HEK293 (cell line): ENCODE data around the gene EFCAB14.

Experiments used
- CTCF ChIA-PET: fragments of 350-600 bp; formaldehyde crosslinking; extraction: SDS; loops from one replicate; lab custom pipeline; 2021; ENCODE audit warnings: antibody characterized with exemption; lab: Yijun Ruan, JAX
- POLR2A ChIA-PET: fragments of 300-600 bp; formaldehyde crosslinking; extraction: SDS; loops from one replicate; lab custom pipeline; 2020; ENCODE audit warnings: antibody characterized with exemption, inconsistent platforms; lab: Yijun Ruan, JAX
- H3K27ac ChIP-seq: fragments of 200-500 bp; sonication (Bioruptor generic); 2 replicates; pipeline ENCODE4 v1.5.1; 2014; ENCODE audit warnings: low read depth, low read length, control low read depth, inconsistent platforms; ENCODE audit errors: extremely low read depth
- H3K36me3 ChIP-seq, 2 experiments: fragments of 200-500 bp in 1 of 2; sonication (Bioruptor generic) in 1 of 2; 1 replicate in 1 of 2; 2 replicates in 1 of 2; pipeline ENCODE4 v1.5.1; 2014 to 2017; ENCODE audit warnings: inconsistent platforms in 2 of 2, low read length in 2 of 2; ENCODE audit not compliant: control insufficient read depth in 2 of 2, insufficient read depth in 1 of 2
- H3K4me1 ChIP-seq: fragments of 200-500 bp; sonication (Bioruptor generic); 2 replicates; pipeline ENCODE4 v1.5.1; 2014; ENCODE audit warnings: mild to moderate bottlenecking, low read length, inconsistent platforms; ENCODE audit not compliant: control insufficient read depth, insufficient read depth
- H3K4me3 ChIP-seq: 2 replicates; pipeline ENCODE4 v1.5.1; 2011; ENCODE audit warnings: low read depth, mild to moderate bottlenecking, control low read depth, low read length, moderate library complexity
- H3K9me3 ChIP-seq: fragments of 200-500 bp; sonication (Bioruptor generic); 2 replicates; pipeline ENCODE4 v1.5.1; 2014; ENCODE audit warnings: low read depth, low read length, inconsistent platforms; ENCODE audit not compliant: control insufficient read depth, insufficient read depth
- HIC1 ChIP-seq: fragments of 450-650 bp; formaldehyde crosslinking; IDR thresholded peaks from 2 replicates; pipeline ENCODE4 v1.5.1; 2016; ENCODE audit warnings: missing biosample characterization, missing genetic modification characterization
- IKZF3 ChIP-seq: fragments of 450-650 bp; IDR thresholded peaks from 2 replicates; pipeline ENCODE4 v1.5.0; 2018; ENCODE audit warnings: missing biosample characterization, mild to moderate bottlenecking, missing genetic modification characterization, moderate library complexity
- KLF17 ChIP-seq: fragments of 450-650 bp; formaldehyde crosslinking; IDR thresholded peaks from 2 replicates; pipeline ENCODE4 v1.5.1; 2016; ENCODE audit warnings: missing biosample characterization, missing genetic modification characterization
- KLF8 ChIP-seq: fragments of 450-650 bp; formaldehyde crosslinking; IDR thresholded peaks from 2 replicates; pipeline ENCODE4 v1.5.1; 2016; ENCODE audit warnings: missing biosample characterization, missing genetic modification characterization
- MYNN ChIP-seq: fragments of 450-650 bp; formaldehyde crosslinking; IDR thresholded peaks from 2 replicates; pipeline ENCODE4 v1.5.1; 2016; ENCODE audit warnings: missing biosample characterization, missing genetic modification characterization, borderline replicate concordance
- SP3 ChIP-seq: fragments of 450-650 bp; formaldehyde crosslinking; IDR thresholded peaks from 2 replicates; pipeline ENCODE4 v1.5.1; 2016; ENCODE audit warnings: missing biosample characterization, missing genetic modification characterization
- TRIM28 ChIP-seq: IDR thresholded peaks from 2 replicates; pipeline ENCODE4 v1.6.1; 2011; ENCODE audit warnings: low read length, control low read depth, borderline replicate concordance
- ZBTB26 ChIP-seq: fragments of 450-650 bp; formaldehyde crosslinking; optimal IDR thresholded peaks from 2 replicates; pipeline ENCODE3; 2016; ENCODE audit warnings: missing biosample characterization, mild to moderate bottlenecking, missing genetic modification characterization
- ZBTB44 ChIP-seq: fragments of 450-650 bp; IDR thresholded peaks from 2 replicates; pipeline ENCODE4 v1.5.1; 2018; ENCODE audit warnings: missing biosample characterization, mild to moderate bottlenecking, missing genetic modification characterization
- ZBTB6 ChIP-seq: fragments of 450-650 bp; formaldehyde crosslinking; IDR thresholded peaks from 2 replicates; pipeline ENCODE4 v1.5.1; 2017; ENCODE audit warnings: missing biosample characterization, missing genetic modification characterization
- ZBTB8A ChIP-seq: fragments of 450-650 bp; formaldehyde crosslinking; IDR thresholded peaks from 2 replicates; pipeline ENCODE4 v1.5.1; 2016; ENCODE audit warnings: missing biosample characterization, missing genetic modification characterization
- ZEB2 ChIP-seq: fragments of 450-650 bp; formaldehyde crosslinking; IDR thresholded peaks from 2 replicates; pipeline ENCODE4 v1.5.1; 2016; ENCODE audit warnings: missing biosample characterization, missing genetic modification characterization
- ZFHX2 ChIP-seq: fragments of 450-650 bp; formaldehyde crosslinking; conservative IDR thresholded peaks from 2 replicates; pipeline ENCODE4 v1.5.1; 2016; ENCODE audit warnings: missing biosample characterization, missing genetic modification characterization
- ZNF280D ChIP-seq: fragments of 450-650 bp; formaldehyde crosslinking; IDR thresholded peaks from 2 replicates; pipeline ENCODE4 v1.5.1; 2016; ENCODE audit warnings: missing biosample characterization, missing genetic modification characterization
- ZNF335 ChIP-seq: fragments of 450-650 bp; formaldehyde crosslinking; conservative IDR thresholded peaks from 2 replicates; pipeline ENCODE4 v1.5.1; 2016; ENCODE audit warnings: missing biosample characterization, missing genetic modification characterization
- ZNF362 ChIP-seq: fragments of 450-650 bp; formaldehyde crosslinking; IDR thresholded peaks from 2 replicates; pipeline ENCODE4 v1.5.1; 2016; ENCODE audit warnings: missing biosample characterization, missing genetic modification characterization
- ZNF501 ChIP-seq: fragments of 450-650 bp; formaldehyde crosslinking; IDR thresholded peaks from 2 replicates; pipeline ENCODE4 v1.5.1; 2016; ENCODE audit warnings: missing biosample characterization, missing genetic modification characterization
- ZNF549 ChIP-seq: fragments of 450-650 bp; IDR thresholded peaks from 2 replicates; pipeline ENCODE4 v1.5.1; 2018; ENCODE audit warnings: missing biosample characterization, missing genetic modification characterization, mild to moderate bottlenecking, inconsistent platforms, moderate library complexity
- ZNF561 ChIP-seq: fragments of 450-650 bp; IDR thresholded peaks from 2 replicates; pipeline ENCODE4 v1.5.1; 2018; ENCODE audit warnings: missing biosample characterization, missing genetic modification characterization, borderline replicate concordance
- ZNF596 ChIP-seq: fragments of 450-650 bp; IDR thresholded peaks from 2 replicates; pipeline ENCODE4 v1.5.0; 2018; ENCODE audit warnings: missing biosample characterization, mild to moderate bottlenecking, missing genetic modification characterization, moderate library complexity
- ZNF623 ChIP-seq: fragments of 450-650 bp; formaldehyde crosslinking; IDR thresholded peaks from 2 replicates; pipeline ENCODE4 v1.5.1; 2016; ENCODE audit warnings: missing biosample characterization, missing genetic modification characterization
- ZNF626 ChIP-seq: fragments of 450-650 bp; sonication (Bioruptor Pico); formaldehyde crosslinking; IDR thresholded peaks from 2 replicates; pipeline ENCODE4 v1.5.1; 2018; ENCODE audit warnings: missing biosample characterization, missing genetic modification characterization, inconsistent platforms
- ZNF768 ChIP-seq: fragments of 450-650 bp; formaldehyde crosslinking; IDR thresholded peaks from 2 replicates; pipeline ENCODE4 v1.5.1; 2018; ENCODE audit warnings: missing biosample characterization, mild to moderate bottlenecking, missing genetic modification characterization

Gene EFCAB14

GRCh38 chr1:46667782-46668760, 50.8 kb downstream of the EFCAB14 start, which contains the start of gene ATPAF1:
ATPAF1 (minus strand) TSS chr1:46668364; CDS start chr1:46668322, 42 bp downstream.
- ChIA-PET POLR2A (interaction anchor here (0.9 to 3.2 kb wide), 5 partner anchors 10 to 64 kb away, joined by 3 to 16 read pairs (median 4); partner anchors contain the start of genes MKNK1 and MOB3C), CTCF (interaction anchor here (0.5 to 1.7 kb wide), 6 partner anchors 35 to 133 kb away, joined by 3 to 5 read pairs (median 4); no protein-coding TSS in a partner anchor)
- H3K27ac ChIP-seq, result peak within 1 kb of the TSS; percentile 74; the same call in 1 of the 2 replicates
- no peaks in the 10 kb centered on the region for H3K9me3 ChIP-seq
- H3K4me3 ChIP-seq, result peak within 1 kb of the TSS; percentile 66
- H3K4me1 ChIP-seq, result no peaks in the 10 kb centered on the region
- H3K36me3 ChIP-seq, result peaks cover 4 to 37% of the 10 kb centered on the region in 2 experiments; a peak in 2 of 3 replicates
- TF ChIP-seq ZNF362 (no peak), SP3 (peak; percentile 82), ZNF623 (tag by site-specific recombination) (no peak), ZBTB44 (tag by site-specific recombination) (peak; percentile 76), ZNF561 (tag by site-specific recombination) (peak; percentile 66; the same call in 1 of the 2 replicates), IKZF3 (tag by site-specific recombination) (peak; percentile 95), ZEB2 (tag by site-specific recombination) (0 out of 2 replicates have a peak, but pooled peaks have one; percentile 32), TRIM28 (peak; percentile 70; the same call in 1 of the 2 replicates), ZNF335 (tag by site-specific recombination) (peak; percentile 99), KLF17 (tag by site-specific recombination) (no peak), ZNF501 (tag by site-specific recombination) (0 out of 2 replicates have a peak, but pooled peaks have one; percentile 27), ZNF626 (tag by site-specific recombination) (peak; percentile 73; the same call in 1 of the 2 replicates), MYNN (tag by site-specific recombination) (no peak), ZNF596 (tag by site-specific recombination) (peak; percentile 63; the same call in 1 of the 2 replicates), KLF8 (tag by site-specific recombination) (peak; percentile 59; the same call in 1 of the 2 replicates), ZNF768 (peak; percentile 45; the same call in 1 of the 2 replicates), ZBTB26 (tag by site-specific recombination) (peak; percentile 78), ZFHX2 (peak; percentile 8), ZNF280D (tag by site-specific recombination) (no peak), HIC1 (tag by site-specific recombination) (0 out of 2 replicates have a peak, but pooled peaks have one; percentile 17), ZBTB6 (tag by site-specific recombination) (peak; percentile 52; the same call in 1 of the 2 replicates), ZBTB8A (tag by site-specific recombination) (peak; percentile 78), ZNF549 (peak; percentile 44; the same call in 1 of the 2 replicates)
